ENCODE results near the gene DERL2.

- no peak for TF ChIP-seq CTCF (conservative IDR thresholded peaks at IDR 0.05; ENCODE audit: low read length)
- no peak for TF ChIP-seq EZH2phosphoT487 (IDR thresholded peaks at IDR 0.05; ENCODE audit: borderline replicate concordance, low read depth, low read length)
These were observed 25.6 kb upstream of the DERL2 start for GRCh38 chr17:5511401-5512225.

All from OCI-LY7 (cell line).